Hepatocyte (in vitro differentiated cells): ENCODE results near the gene CEBPB. TPM values are rescaled to one million over a fixed set of nuclear protein-coding genes. Genes with fewer than 3 reads are reported as not detected.

ENCODE experiments used
- DNase-seq: peaks from one replicate; pipeline ENCODE4 v3.0.0-alpha.2; 2016; ENCODE audit warnings: low spot score
- H2AFZ ChIP-seq: fragments of 200-600 bp; sonication (generic); 2 replicates; pipeline ENCODE4 v1.6.0; 2016; ENCODE audit warnings: antibody characterized with exemption, mild to moderate bottlenecking
- H3K27ac ChIP-seq: fragments of 200-600 bp; sonication (generic); 2 replicates; pipeline ENCODE4 v1.5.1; 2016; ENCODE audit warnings: mild to moderate bottlenecking
- H3K27me3 ChIP-seq: fragments of 200-600 bp; sonication (generic); 2 replicates; pipeline ENCODE4 v1.6.1; 2016
- H3K36me3 ChIP-seq: fragments of 200-600 bp; sonication (generic); replicated peaks from 2 replicates; pipeline ENCODE4 v1.5.1; 2016; ENCODE audit warnings: low read depth; ENCODE audit not compliant: insufficient read depth
- H3K4me1 ChIP-seq: fragments of 200-600 bp; sonication (generic); 2 replicates; pipeline ENCODE4 v1.5.1; 2016; ENCODE audit warnings: mild to moderate bottlenecking, moderate library complexity; ENCODE audit not compliant: insufficient read depth
- H3K4me2 ChIP-seq: fragments of 200-600 bp; sonication (generic); 2 replicates; pipeline ENCODE4 v1.6.0; 2016
- H3K4me3 ChIP-seq: fragments of 200-600 bp; sonication (generic); 2 replicates; pipeline ENCODE4 v1.5.1; 2016; ENCODE audit warnings: mild to moderate bottlenecking
- H3K79me2 ChIP-seq: fragments of 200-600 bp; sonication (generic); 2 replicates; pipeline ENCODE4 v1.6.0; 2017; ENCODE audit warnings: mild to moderate bottlenecking
- H3K9me2 ChIP-seq: fragments of 200-600 bp; sonication (generic); replicated peaks from 2 replicates; pipeline ENCODE4 v1.6.0; 2017; ENCODE audit warnings: mild to moderate bottlenecking; ENCODE audit not compliant: insufficient read depth
- H3K9me3 ChIP-seq: fragments of 200-600 bp; sonication (generic); 2 replicates; pipeline ENCODE4 v1.5.1; 2016; ENCODE audit warnings: low read depth, mild to moderate bottlenecking
- H4K20me1 ChIP-seq: fragments of 200-600 bp; sonication (generic); 2 replicates; pipeline ENCODE4 v1.6.0; 2016; ENCODE audit warnings: mild to moderate bottlenecking; ENCODE audit not compliant: insufficient read depth, poor library complexity, severe bottlenecking
- EZH2 ChIP-seq: fragments of 200-600 bp; sonication (generic); IDR thresholded peaks from 2 replicates; pipeline ENCODE4 v1.6.1; 2016; ENCODE audit warnings: antibody characterized with exemption, mild to moderate bottlenecking, borderline replicate concordance
- EZH2phosphoT487 ChIP-seq: fragments of 200-600 bp; sonication (generic); IDR thresholded peaks from one replicate; pipeline ENCODE4 v1.6.1; 2018; ENCODE audit warnings: antibody characterized with exemption, mild to moderate bottlenecking, low read depth, moderate library complexity; ENCODE audit not compliant: unreplicated experiment, severe bottlenecking
- WGBS: methylation state at CpG from one replicate; pipeline ENCODE4 v1.1.6; 2016; ENCODE audit warnings: low lambda C conversion rate; ENCODE audit errors: missing lambda C conversion rate; 5-methylcytosine and 5-hydroxymethylcytosine counted together
- polyA plus RNA-seq: library from polyadenylated mRNA; unstranded; fragments of >200 nt; fragmentation: Nextera tagmentation; extraction: Ambion mirVana; gene quantifications from 2 replicates; pipeline ENCODE4 v1.2.1, GENCODE V29; 2016
- total RNA-seq: library from RNA; depleted of rRNA; stranded (reverse); fragments of >200 nt; gene quantifications from 2 replicates; pipeline ENCODE4 v1.2.3, GENCODE V29; 2014
- TF ChIP-seq, protein P1 (sequence below): fragments of 200-600 bp; sonication (generic); IDR thresholded peaks from 2 replicates; pipeline ENCODE4 v1.5.1; 2016; ENCODE audit warnings: antibody characterized with exemption, mild to moderate bottlenecking; ENCODE audit not compliant: poor library complexity

Gene CEBPB
- total and polyA plus RNA-seq, 2 experiments from 2014 or later, result 58.9 to 159 TPM

DNA sequence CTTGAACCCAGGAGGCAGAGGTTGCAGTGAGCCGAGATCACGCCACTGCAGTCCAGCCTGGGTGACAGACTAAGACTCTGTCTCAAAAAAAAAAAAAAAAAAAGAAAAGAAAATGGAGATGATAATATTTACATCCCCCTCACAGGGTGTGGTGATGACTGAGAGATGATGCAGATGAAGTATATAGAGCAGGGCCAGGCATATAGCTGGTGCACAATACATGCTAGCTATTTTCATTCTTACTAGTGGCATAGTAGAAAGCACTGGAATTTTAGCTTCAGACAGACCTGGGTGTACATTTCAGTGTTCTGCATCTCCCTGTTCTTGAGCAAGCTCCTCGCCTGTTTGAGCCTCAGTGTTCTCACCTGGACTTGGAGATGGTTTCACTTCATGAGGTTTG, 36.9 kb downstream of the CEBPB start:
- Histone ChIP-seq H2AFZ (no peak overlapping the region), H3K4me1 (no peaks in the 10 kb centered on the region), H3K9me3 (no peaks in the 10 kb centered on the region), H3K4me3 (no peak overlapping the region), H3K27ac (no peak overlapping the region), H3K79me2 (no peaks in the 10 kb centered on the region), H3K4me2 (no peak overlapping the region), H4K20me1 (no peaks in the 10 kb centered on the region), H3K9me2 (no peaks in the 10 kb centered on the region), H3K36me3 (no peaks in the 10 kb centered on the region), H3K27me3 (no peaks in the 10 kb centered on the region)
- TF ChIP-seq, protein P1, sequence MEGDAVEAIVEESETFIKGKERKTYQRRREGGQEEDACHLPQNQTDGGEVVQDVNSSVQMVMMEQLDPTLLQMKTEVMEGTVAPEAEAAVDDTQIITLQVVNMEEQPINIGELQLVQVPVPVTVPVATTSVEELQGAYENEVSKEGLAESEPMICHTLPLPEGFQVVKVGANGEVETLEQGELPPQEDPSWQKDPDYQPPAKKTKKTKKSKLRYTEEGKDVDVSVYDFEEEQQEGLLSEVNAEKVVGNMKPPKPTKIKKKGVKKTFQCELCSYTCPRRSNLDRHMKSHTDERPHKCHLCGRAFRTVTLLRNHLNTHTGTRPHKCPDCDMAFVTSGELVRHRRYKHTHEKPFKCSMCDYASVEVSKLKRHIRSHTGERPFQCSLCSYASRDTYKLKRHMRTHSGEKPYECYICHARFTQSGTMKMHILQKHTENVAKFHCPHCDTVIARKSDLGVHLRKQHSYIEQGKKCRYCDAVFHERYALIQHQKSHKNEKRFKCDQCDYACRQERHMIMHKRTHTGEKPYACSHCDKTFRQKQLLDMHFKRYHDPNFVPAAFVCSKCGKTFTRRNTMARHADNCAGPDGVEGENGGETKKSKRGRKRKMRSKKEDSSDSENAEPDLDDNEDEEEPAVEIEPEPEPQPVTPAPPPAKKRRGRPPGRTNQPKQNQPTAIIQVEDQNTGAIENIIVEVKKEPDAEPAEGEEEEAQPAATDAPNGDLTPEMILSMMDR, result no peak
- TF ChIP-seq EZH2 (no peak), EZH2phosphoT487 (no peak)
- DNase-seq, result no peak
- 97% methylated on average over 3 of the region's 3 CpGs for WGBS

DNA sequence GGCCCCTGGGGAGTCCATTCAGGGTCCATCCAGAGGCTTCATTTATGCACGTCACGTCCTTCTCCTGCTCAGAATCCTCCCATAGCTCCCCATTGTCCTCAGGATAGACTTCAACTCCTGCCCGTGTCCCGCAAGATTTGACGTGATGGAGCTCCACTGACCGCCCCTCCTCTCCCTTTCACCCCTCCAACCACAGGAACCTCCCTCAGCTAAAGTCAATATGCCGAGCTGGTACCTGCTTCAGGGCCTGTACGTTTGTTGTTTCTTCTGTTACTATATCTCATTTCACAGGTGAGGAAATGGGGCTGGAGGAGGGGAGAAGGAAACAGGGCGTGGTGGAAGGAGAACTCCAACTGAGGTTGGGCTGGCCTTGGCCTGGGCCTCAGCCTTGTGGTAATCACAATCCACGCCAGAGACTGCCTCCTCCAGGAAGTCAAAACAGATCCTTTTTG, 38.6 kb downstream of the CEBPB start:
- Histone ChIP-seq H2AFZ (no peak overlapping the region), H3K9me2 (no peaks in the 10 kb centered on the region), H3K9me3 (no peaks in the 10 kb centered on the region), H3K79me2 (no peaks in the 10 kb centered on the region), H3K27ac (no peak overlapping the region), H3K36me3 (no peaks in the 10 kb centered on the region), H4K20me1 (no peaks in the 10 kb centered on the region), H3K4me3 (no peak overlapping the region), H3K27me3 (no peaks in the 10 kb centered on the region), H3K4me1 (no peaks in the 10 kb centered on the region), H3K4me2 (no peak overlapping the region)
- TF ChIP-seq, protein P1, result no peak
- TF ChIP-seq EZH2phosphoT487 (no peak), EZH2 (no peak)
- DNase-seq, result no peak
- 85% methylated on average over 10 of the region's 10 CpGs for WGBS

DNA sequence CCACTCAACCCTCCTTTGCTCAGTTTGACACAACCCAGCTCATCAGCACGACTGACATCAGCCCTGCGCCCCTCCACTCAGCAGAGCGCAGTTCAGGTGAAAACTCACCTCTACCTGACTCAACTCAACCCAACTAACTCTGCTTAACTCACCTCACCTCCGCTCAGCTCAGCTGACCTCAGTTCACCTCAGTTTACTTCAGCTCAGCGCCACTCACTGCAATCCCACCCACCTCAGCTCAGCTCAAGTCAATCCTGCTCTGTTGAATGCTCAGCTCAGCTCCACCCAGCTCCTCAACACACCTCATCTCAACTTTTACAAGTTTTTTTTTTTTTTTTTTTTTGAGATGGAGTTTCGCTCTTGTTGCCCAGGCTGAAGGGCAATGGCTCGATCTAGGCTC, 39.6 kb downstream of the CEBPB start:
- DNase-seq, result no peak
- Histone ChIP-seq H3K27ac (no peak overlapping the region), H3K27me3 (no peaks in the 10 kb centered on the region), H3K4me1 (no peaks in the 10 kb centered on the region), H3K9me2 (no peaks in the 10 kb centered on the region), H3K4me3 (no peak overlapping the region), H3K79me2 (no peaks in the 10 kb centered on the region), H3K4me2 (no peak overlapping the region), H2AFZ (no peak overlapping the region), H3K9me3 (no peaks in the 10 kb centered on the region), H4K20me1 (no peaks in the 10 kb centered on the region), H3K36me3 (no peaks in the 10 kb centered on the region)
- WGBS, result 94% methylated on average over 7 of the region's 7 CpGs
- TF ChIP-seq EZH2phosphoT487 (no peak), EZH2 (no peak)
- TF ChIP-seq, protein P1, result no peak

DNA sequence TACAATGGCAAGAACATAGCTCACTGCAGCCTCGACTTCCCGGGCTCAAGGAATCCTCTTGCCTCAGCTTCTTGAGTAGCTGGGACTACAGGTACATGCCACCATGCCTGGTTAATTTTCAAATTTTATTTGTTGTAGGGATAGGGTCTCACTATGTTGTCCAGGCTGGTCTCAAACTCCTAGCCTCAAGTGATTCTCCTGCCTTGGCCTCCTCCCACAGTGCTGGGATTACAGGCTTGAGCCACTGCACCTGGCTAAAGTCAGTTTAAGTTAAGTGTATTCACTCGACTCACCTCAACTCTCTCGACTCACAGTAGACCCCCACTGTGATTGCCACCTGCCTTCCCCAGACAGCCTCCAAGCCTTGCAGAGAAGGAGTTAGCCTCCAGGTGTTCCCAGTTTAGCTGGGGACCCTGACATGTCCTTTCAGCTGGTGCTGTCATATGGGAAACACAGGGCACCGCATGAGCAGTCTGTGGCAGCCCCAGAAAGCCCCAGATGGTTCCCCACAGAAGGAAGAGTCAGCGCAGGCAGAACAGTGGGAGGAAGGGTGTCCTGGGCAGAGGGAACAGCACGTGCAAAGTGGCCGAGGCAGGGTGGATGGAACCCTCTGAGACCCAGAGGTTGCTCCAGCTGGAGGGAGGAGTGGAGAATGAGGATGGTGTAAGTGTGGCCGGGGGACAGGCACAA, 40.4 kb downstream of the CEBPB start:
- H3K27ac ChIP-seq, result no peak overlapping the region
- 85% methylated on average over 9 of the region's 9 CpGs for WGBS
- TF ChIP-seq, protein P1, result no peak
- TF ChIP-seq EZH2, result no peak
- no peak for TF ChIP-seq EZH2phosphoT487
- H3K4me1 ChIP-seq, result no peaks in the 10 kb centered on the region
- H3K9me3 ChIP-seq, result no peaks in the 10 kb centered on the region
- no peaks in the 10 kb centered on the region for H4K20me1 ChIP-seq
- no peak overlapping the region for H2AFZ ChIP-seq
- H3K9me2 ChIP-seq, result no peaks in the 10 kb centered on the region
- H3K27me3 ChIP-seq, result no peaks in the 10 kb centered on the region
- H3K4me3 ChIP-seq, result no peak overlapping the region
- H3K4me2 ChIP-seq, result no peak overlapping the region
- H3K36me3 ChIP-seq, result no peaks in the 10 kb centered on the region
- no peaks in the 10 kb centered on the region for H3K79me2 ChIP-seq
- no peak for DNase-seq
